Measurements from ENCODE around the gene BUB3.

BUB3 gene

GRCh38 chr10:123200531-123200930, 46.3 kb downstream of the BUB3 start:
- no peak overlapping the region for H2AFZ ChIP-seq (ENCODE audit: low read length)
- no peaks in the 10 kb centered on the region for H3K36me3 ChIP-seq (ENCODE audit: insufficient read depth, low read length)
- no peaks in the 10 kb centered on the region for H3K79me2 ChIP-seq (ENCODE audit: insufficient read depth, low read length)
- H3K27me3 ChIP-seq (ENCODE audit: insufficient read depth, low read length, poor library complexity, severe bottlenecking), result no peaks in the 10 kb centered on the region
- no peaks in the 10 kb centered on the region for H3K9me3 ChIP-seq (ENCODE audit: insufficient read depth, low read depth, low read length)
- H4K20me1 ChIP-seq (ENCODE audit: insufficient read depth, low read length, poor library complexity, severe bottlenecking), result no peaks in the 10 kb centered on the region
- H3K4me3 ChIP-seq (ENCODE audit: low read length, poor library complexity, severe bottlenecking), result no peak overlapping the region
- no peak overlapping the region for H3K9ac ChIP-seq (ENCODE audit: low read depth, low read length, poor library complexity, severe bottlenecking)
- H3K9me2 ChIP-seq (replicated peaks; ENCODE audit: low read depth, low read length), result no peaks in the 10 kb centered on the region
- no peak overlapping the region for H3K4me2 ChIP-seq (ENCODE audit: low read depth, low read length, poor library complexity, severe bottlenecking)
- TF ChIP-seq CTCF (conservative IDR thresholded peaks at IDR 0.05; ENCODE audit: low read length) (no peak), EZH2phosphoT487 (IDR thresholded peaks at IDR 0.05; ENCODE audit: borderline replicate concordance) (no peak)
- no peaks in the 10 kb centered on the region for H3F3A ChIP-seq (ENCODE audit: low read depth)
- peaks cover under 1% of the 10 kb centered on the region for H3K4me1 ChIP-seq (ENCODE audit: insufficient read depth, low read length, poor library complexity, severe bottlenecking)

DNA sequence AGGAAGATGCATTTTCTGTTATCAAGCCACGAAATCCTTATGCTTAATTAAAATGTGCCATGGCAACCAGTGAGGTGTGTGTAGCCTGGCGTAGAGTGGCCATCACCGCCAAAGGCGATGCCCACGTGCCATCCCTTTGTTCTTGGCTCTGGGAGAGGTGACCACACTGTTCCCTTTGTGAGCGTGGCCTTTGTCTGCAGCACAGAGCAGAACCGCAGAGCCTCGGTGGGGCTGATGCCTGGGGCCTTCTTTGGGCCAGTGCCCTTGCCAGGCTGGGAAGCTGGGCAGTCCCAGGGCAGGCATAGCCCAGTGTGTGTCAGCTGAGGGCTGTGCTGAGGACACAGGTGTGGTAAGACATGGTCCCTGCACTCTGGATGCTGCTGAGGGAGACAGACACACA, 48.3 kb downstream of the BUB3 start:
- Histone ChIP-seq H2AFZ (ENCODE audit: low read length) (no peak overlapping the region), H3F3A (ENCODE audit: low read depth) (no peaks in the 10 kb centered on the region), H3K4me1 (ENCODE audit: insufficient read depth, low read length, poor library complexity, severe bottlenecking) (peaks cover 7% of the 10 kb centered on the region), H3K9me2 (replicated peaks; ENCODE audit: low read depth, low read length) (no peaks in the 10 kb centered on the region), H4K20me1 (ENCODE audit: insufficient read depth, low read length, poor library complexity, severe bottlenecking) (no peaks in the 10 kb centered on the region), H3K9me3 (ENCODE audit: insufficient read depth, low read depth, low read length) (no peaks in the 10 kb centered on the region), H3K9ac (ENCODE audit: low read depth, low read length, poor library complexity, severe bottlenecking) (no peak overlapping the region), H3K36me3 (ENCODE audit: insufficient read depth, low read length) (no peaks in the 10 kb centered on the region), H3K79me2 (ENCODE audit: insufficient read depth, low read length) (no peaks in the 10 kb centered on the region), H3K4me3 (ENCODE audit: low read length, poor library complexity, severe bottlenecking) (no peak overlapping the region), H3K4me2 (ENCODE audit: low read depth, low read length, poor library complexity, severe bottlenecking) (no peak overlapping the region), H3K27me3 (ENCODE audit: insufficient read depth, low read length, poor library complexity, severe bottlenecking) (no peaks in the 10 kb centered on the region)
- no peak for TF ChIP-seq CTCF (conservative IDR thresholded peaks at IDR 0.05; ENCODE audit: low read length)
- no peak for TF ChIP-seq EZH2phosphoT487 (IDR thresholded peaks at IDR 0.05; ENCODE audit: borderline replicate concordance)

DNA sequence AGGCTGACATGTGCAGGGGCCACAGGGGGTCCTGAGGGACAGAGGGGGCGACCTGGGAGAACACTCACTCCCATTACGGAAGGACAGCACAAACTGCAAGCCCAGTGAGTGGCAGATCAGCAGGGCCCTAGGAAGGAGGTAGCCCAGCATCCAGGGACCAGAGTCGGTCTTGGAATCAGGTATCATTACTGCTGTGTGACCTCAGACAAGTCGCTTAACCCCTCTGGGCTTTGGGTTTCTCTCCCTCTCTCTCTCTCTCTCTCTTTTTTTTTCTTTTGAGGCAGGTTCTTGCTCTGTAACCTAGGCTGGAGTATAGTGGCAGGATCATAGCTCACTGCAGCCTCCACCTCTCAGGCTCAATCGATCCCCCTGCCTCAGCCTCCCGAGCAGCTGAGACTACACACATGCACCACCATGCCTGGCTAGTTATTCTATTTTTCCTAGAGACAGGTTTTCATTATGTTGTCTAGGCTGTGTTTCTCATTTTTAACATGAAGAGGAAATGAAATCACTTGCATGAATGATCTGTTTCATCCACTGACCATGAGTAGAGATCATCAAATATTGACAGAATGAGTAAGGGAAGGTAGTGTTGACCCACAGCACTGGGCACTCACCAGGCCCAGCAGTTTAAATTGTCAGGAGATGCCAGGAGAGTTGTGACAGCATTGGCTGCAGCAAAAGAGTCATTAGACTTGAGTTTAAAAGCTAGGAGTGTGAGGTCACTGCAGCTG, 49.4 kb downstream of the BUB3 start:
- no peak overlapping the region for H3K4me3 ChIP-seq (ENCODE audit: low read length, poor library complexity, severe bottlenecking)
- H3K4me1 ChIP-seq (ENCODE audit: insufficient read depth, low read length, poor library complexity, severe bottlenecking), result peaks cover 7% of the 10 kb centered on the region
- no peak overlapping the region for H2AFZ ChIP-seq (ENCODE audit: low read length)
- no peaks in the 10 kb centered on the region for H3F3A ChIP-seq (ENCODE audit: low read depth)
- no peaks in the 10 kb centered on the region for H4K20me1 ChIP-seq (ENCODE audit: insufficient read depth, low read length, poor library complexity, severe bottlenecking)
- H3K9ac ChIP-seq (ENCODE audit: low read depth, low read length, poor library complexity, severe bottlenecking), result no peak overlapping the region
- no peaks in the 10 kb centered on the region for H3K79me2 ChIP-seq (ENCODE audit: insufficient read depth, low read length)
- H3K36me3 ChIP-seq (ENCODE audit: insufficient read depth, low read length), result no peaks in the 10 kb centered on the region
- TF ChIP-seq EZH2phosphoT487 (IDR thresholded peaks at IDR 0.05; ENCODE audit: borderline replicate concordance) (no peak), CTCF (conservative IDR thresholded peaks at IDR 0.05; ENCODE audit: low read length) (no peak)
- H3K9me2 ChIP-seq (replicated peaks; ENCODE audit: low read depth, low read length), result no peaks in the 10 kb centered on the region
- H3K9me3 ChIP-seq (ENCODE audit: insufficient read depth, low read depth, low read length), result no peaks in the 10 kb centered on the region
- no peaks in the 10 kb centered on the region for H3K27me3 ChIP-seq (ENCODE audit: insufficient read depth, low read length, poor library complexity, severe bottlenecking)
- no peak overlapping the region for H3K4me2 ChIP-seq (ENCODE audit: low read depth, low read length, poor library complexity, severe bottlenecking)
